Hepatocyte (in vitro differentiated cells): Measurements from ENCODE around the gene NLRX1.

Source experiments
- EZH2phosphoT487 ChIP-seq: fragments of 200-600 bp; sonication (generic); IDR thresholded peaks from one replicate; pipeline ENCODE4 v1.6.1; 2018; ENCODE audit warnings: antibody characterized with exemption, mild to moderate bottlenecking, low read depth, moderate library complexity; ENCODE audit not compliant: unreplicated experiment, severe bottlenecking
- TF ChIP-seq, protein P1 (sequence below): fragments of 200-600 bp; sonication (generic); IDR thresholded peaks from 2 replicates; pipeline ENCODE4 v1.5.1; 2016; ENCODE audit warnings: antibody characterized with exemption, mild to moderate bottlenecking; ENCODE audit not compliant: poor library complexity

DNA sequence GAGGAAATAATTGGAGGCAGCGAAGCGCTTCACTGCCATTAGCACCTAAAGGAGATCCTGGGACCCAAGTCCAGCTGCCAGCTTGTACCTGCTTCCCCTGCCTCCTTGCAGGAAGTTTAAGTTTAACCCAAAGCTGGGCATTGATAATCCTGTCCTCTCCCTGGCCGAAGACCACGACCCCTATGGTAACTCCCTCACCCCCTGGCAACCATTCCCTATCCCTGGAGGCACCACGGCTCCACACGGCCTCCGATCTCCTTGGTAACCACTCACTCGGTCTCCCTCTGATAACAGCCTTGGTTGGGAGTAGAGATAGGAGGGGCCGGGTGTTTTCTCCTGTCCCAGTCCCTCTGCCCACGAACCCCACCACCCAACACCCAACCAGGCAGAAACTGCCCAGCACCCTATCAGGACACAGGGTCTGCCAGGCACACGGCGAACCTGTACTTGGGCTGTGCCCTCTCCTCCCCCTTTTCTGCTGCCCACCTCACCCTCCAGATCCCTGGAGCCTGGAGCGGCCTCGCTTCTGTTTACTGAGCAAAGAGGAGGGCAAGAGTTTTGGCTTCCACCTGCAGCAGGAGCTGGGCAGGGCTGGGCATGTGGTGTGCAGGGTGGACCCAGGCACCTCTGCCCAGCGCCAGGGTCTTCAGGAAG lies 17.6 kb downstream of the NLRX1 start:
- TF ChIP-seq, protein P1, sequence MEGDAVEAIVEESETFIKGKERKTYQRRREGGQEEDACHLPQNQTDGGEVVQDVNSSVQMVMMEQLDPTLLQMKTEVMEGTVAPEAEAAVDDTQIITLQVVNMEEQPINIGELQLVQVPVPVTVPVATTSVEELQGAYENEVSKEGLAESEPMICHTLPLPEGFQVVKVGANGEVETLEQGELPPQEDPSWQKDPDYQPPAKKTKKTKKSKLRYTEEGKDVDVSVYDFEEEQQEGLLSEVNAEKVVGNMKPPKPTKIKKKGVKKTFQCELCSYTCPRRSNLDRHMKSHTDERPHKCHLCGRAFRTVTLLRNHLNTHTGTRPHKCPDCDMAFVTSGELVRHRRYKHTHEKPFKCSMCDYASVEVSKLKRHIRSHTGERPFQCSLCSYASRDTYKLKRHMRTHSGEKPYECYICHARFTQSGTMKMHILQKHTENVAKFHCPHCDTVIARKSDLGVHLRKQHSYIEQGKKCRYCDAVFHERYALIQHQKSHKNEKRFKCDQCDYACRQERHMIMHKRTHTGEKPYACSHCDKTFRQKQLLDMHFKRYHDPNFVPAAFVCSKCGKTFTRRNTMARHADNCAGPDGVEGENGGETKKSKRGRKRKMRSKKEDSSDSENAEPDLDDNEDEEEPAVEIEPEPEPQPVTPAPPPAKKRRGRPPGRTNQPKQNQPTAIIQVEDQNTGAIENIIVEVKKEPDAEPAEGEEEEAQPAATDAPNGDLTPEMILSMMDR: no peak
- no peak for TF ChIP-seq EZH2phosphoT487
